ENCODE data around the gene CASQ2. TPM values are rescaled to one million over a fixed set of nuclear protein-coding genes. Genes with fewer than 3 reads are reported as not detected.

Gene CASQ2
- total and polyA plus RNA-seq, 9 donors = 0.36 to 43.0 (median 2.3) TPM

GRCh38 chr1:115757856-115758255 lies 10.7 kb downstream of the CASQ2 start:
- intact Hi-C loops (cut with DNase I) = no loop called here

GRCh38 chr1:115757326-115757725 lies 11.2 kb downstream of the CASQ2 start:
- Histone ChIP-seq H3K27me3 (no peaks in the 10 kb centered on the region), H3K4me1 (ENCODE audit: insufficient read depth) (no peaks in the 10 kb centered on the region), H3K27ac (no peak overlapping the region), H3K36me3 (no peaks in the 10 kb centered on the region), H3K4me3 (no peak overlapping the region), H3K9me3 (no peaks in the 10 kb centered on the region)
- intact Hi-C loops (cut with DNase I) = no loop called here
- TF ChIP-seq POLR2A (IDR thresholded peaks at IDR 0.05) (no peak), CTCF (IDR thresholded peaks at IDR 0.05) (no peak), EP300 (IDR thresholded peaks at IDR 0.05) (no peak)
- no peak for DNase-seq
- WGBS, 3 donors = 40 to 44% (median 43%) methylated on average over 3 of the region's 3 CpGs

More at GRCh38 chr1:115757856-115758255, 10.7 kb downstream of the CASQ2 start:
- no peak for DNase-seq
- WGBS, 3 donors = 38 to 91% (median 48%) methylated on average over 1 of the region's 1 CpG
- Histone ChIP-seq H3K9me3 (no peaks in the 10 kb centered on the region), H3K27me3 (no peaks in the 10 kb centered on the region), H3K27ac (no peak overlapping the region), H3K4me1 (ENCODE audit: insufficient read depth) (no peaks in the 10 kb centered on the region), H3K36me3 (no peaks in the 10 kb centered on the region), H3K4me3 (no peak overlapping the region)
- no peak for TF ChIP-seq POLR2A (IDR thresholded peaks at IDR 0.05)
- no peak for TF ChIP-seq CTCF (IDR thresholded peaks at IDR 0.05)
- TF ChIP-seq EP300 (IDR thresholded peaks at IDR 0.05) = no peak

GRCh38 chr1:115755456-115756370 lies 12.8 kb downstream of the CASQ2 start:
- H3K27ac ChIP-seq = no peak overlapping the region
- no peaks in the 10 kb centered on the region for H3K9me3 ChIP-seq
- no peaks in the 10 kb centered on the region for H3K27me3 ChIP-seq
- H3K4me3 ChIP-seq = no peak overlapping the region
- TF ChIP-seq EP300 (IDR thresholded peaks at IDR 0.05) (no peak), POLR2A (IDR thresholded peaks at IDR 0.05) (no peak), CTCF (IDR thresholded peaks at IDR 0.05) (no peak)
- no peaks in the 10 kb centered on the region for H3K4me1 ChIP-seq (ENCODE audit: insufficient read depth)
- no peak for DNase-seq
- intact Hi-C loops (cut with DNase I) = no loop called here
- 69 to 74% (median 70%) methylated on average over 8 of the region's 8 CpGs for WGBS, 3 donors
- no peaks in the 10 kb centered on the region for H3K36me3 ChIP-seq

GRCh38 chr1:115753830-115754229 lies 14.7 kb downstream of the CASQ2 start:
- H3K4me1 ChIP-seq (ENCODE audit: insufficient read depth) = no peaks in the 10 kb centered on the region
- H3K36me3 ChIP-seq = no peaks in the 10 kb centered on the region
- H3K27me3 ChIP-seq = no peaks in the 10 kb centered on the region
- no peak overlapping the region for H3K4me3 ChIP-seq
- WGBS, 3 donors = 63 to 68% (median 66%) methylated on average over 8 of the region's 8 CpGs
- intact Hi-C loops (cut with DNase I) = no loop called here
- H3K27ac ChIP-seq = no peak overlapping the region
- DNase-seq = no peak
- TF ChIP-seq POLR2A (IDR thresholded peaks at IDR 0.05) (no peak), EP300 (IDR thresholded peaks at IDR 0.05) (no peak), CTCF (IDR thresholded peaks at IDR 0.05) (no peak)
- no peaks in the 10 kb centered on the region for H3K9me3 ChIP-seq
